Esophagus squamous epithelium (tissue), 4 donors: ENCODE measurements around the gene ADAM10.

Experiments used
- POLR2A ChIP-seq, 4 donors: fragments of 450-650 bp; IDR thresholded peaks; one replicate each; pipeline ENCODE4 v1.6.1; 2017; ENCODE audit warnings: antibody characterized with exemption in 4 of 4, mild to moderate bottlenecking in 4 of 4, moderate library complexity in 3 of 4
- TF ChIP-seq, protein P1 (sequence below), 6 experiments: fragments of 450-650 bp in 4 of 6; fragments of 200-600 bp in 2 of 6; sonication (generic) in 2 of 6; IDR thresholded peaks; one replicate each; pipeline ENCODE4 v1.5.1; 2016 to 2019; ENCODE audit warnings: antibody characterized with exemption in 6 of 6, mild to moderate bottlenecking in 4 of 6, moderate library complexity in 4 of 6

GRCh38 chr15:58549013-58549784 lies 200.3 kb downstream of the ADAM10 start:
- TF ChIP-seq, protein P1, sequence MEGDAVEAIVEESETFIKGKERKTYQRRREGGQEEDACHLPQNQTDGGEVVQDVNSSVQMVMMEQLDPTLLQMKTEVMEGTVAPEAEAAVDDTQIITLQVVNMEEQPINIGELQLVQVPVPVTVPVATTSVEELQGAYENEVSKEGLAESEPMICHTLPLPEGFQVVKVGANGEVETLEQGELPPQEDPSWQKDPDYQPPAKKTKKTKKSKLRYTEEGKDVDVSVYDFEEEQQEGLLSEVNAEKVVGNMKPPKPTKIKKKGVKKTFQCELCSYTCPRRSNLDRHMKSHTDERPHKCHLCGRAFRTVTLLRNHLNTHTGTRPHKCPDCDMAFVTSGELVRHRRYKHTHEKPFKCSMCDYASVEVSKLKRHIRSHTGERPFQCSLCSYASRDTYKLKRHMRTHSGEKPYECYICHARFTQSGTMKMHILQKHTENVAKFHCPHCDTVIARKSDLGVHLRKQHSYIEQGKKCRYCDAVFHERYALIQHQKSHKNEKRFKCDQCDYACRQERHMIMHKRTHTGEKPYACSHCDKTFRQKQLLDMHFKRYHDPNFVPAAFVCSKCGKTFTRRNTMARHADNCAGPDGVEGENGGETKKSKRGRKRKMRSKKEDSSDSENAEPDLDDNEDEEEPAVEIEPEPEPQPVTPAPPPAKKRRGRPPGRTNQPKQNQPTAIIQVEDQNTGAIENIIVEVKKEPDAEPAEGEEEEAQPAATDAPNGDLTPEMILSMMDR (IDR thresholded peaks at IDR 0.05): no peak
- no peak for TF ChIP-seq POLR2A (IDR thresholded peaks at IDR 0.05)
